ENCODE results near the gene RBM39. TPM values are rescaled to one million over a fixed set of nuclear protein-coding genes. Genes with fewer than 3 reads are reported as not detected.

Gene RBM39
- total and polyA plus RNA-seq, 7 donors: 93.0 to 171 (median 136) TPM

DNA sequence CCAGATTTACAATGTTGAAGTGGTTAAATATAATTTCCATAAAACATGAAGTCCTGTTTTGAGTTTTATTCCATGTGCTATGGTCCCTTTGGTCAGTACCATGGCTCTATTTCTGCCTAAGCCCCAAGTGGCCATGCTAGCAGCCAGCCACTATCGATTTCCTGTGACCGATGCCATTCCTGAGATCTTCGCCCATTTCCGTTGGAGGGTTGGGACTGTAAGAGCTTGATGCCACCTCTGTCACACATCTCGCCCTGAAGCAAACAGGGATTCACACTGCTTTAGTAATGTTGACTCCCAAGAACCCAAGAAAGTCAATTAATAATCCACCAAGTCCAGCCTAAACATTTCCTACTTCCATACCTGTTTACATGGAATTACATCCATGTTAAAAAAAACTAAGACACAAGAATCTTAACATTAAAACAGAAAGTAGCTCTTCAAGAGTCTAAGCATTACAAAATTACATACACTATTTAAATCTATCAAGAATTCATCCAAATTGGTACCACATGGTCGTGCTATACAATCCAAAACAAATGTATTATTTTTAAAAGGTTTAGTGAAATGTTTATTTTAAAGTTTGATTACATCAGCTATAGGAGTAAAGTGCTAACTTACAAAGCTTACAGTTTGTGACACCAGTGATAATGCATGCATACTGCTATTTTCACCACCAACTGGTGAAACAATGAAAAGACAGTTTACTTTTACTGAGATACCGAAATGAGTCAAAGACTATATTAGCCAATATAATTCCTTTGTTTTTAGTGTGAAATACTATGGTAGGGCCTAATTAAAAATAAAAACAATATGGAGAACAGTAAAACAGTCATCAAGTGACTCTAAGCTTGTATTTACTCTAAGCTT is 2.5 kb downstream of the RBM39 start:
- DNase-seq (no peak), ATAC-seq (no peak)
- Histone ChIP-seq H3K36me3 (ENCODE audit: insufficient read depth in 1 of 2, low read depth in 1 of 2) (peaks cover 8 to 64% of the 10 kb centered on the region in 2 donors), H3K9me3 (no peaks in the 10 kb centered on the region), H3K27ac (peak overlapping the region; percentile 95), H3K4me3 (peak overlapping the region; percentile 94), H3K27me3 (ENCODE audit: insufficient read depth in 3 of 3, low read length in 2 of 3) (no peaks in the 10 kb centered on the region), H3K4me1 (peaks cover 62% of the 10 kb centered on the region)
- TF ChIP-seq, protein P1, sequence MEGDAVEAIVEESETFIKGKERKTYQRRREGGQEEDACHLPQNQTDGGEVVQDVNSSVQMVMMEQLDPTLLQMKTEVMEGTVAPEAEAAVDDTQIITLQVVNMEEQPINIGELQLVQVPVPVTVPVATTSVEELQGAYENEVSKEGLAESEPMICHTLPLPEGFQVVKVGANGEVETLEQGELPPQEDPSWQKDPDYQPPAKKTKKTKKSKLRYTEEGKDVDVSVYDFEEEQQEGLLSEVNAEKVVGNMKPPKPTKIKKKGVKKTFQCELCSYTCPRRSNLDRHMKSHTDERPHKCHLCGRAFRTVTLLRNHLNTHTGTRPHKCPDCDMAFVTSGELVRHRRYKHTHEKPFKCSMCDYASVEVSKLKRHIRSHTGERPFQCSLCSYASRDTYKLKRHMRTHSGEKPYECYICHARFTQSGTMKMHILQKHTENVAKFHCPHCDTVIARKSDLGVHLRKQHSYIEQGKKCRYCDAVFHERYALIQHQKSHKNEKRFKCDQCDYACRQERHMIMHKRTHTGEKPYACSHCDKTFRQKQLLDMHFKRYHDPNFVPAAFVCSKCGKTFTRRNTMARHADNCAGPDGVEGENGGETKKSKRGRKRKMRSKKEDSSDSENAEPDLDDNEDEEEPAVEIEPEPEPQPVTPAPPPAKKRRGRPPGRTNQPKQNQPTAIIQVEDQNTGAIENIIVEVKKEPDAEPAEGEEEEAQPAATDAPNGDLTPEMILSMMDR (IDR thresholded peaks at IDR 0.05): peak; percentile 17
- 15 to 40% (median 17%) methylated on average over 7 of the region's 7 CpGs for WGBS, 3 donors
- intact Hi-C loops (cut with DNase I): loop anchor here (5.0 kb wide), 2 partner anchors 37 to 143 kb away; no protein-coding TSS in a partner anchor

DNA sequence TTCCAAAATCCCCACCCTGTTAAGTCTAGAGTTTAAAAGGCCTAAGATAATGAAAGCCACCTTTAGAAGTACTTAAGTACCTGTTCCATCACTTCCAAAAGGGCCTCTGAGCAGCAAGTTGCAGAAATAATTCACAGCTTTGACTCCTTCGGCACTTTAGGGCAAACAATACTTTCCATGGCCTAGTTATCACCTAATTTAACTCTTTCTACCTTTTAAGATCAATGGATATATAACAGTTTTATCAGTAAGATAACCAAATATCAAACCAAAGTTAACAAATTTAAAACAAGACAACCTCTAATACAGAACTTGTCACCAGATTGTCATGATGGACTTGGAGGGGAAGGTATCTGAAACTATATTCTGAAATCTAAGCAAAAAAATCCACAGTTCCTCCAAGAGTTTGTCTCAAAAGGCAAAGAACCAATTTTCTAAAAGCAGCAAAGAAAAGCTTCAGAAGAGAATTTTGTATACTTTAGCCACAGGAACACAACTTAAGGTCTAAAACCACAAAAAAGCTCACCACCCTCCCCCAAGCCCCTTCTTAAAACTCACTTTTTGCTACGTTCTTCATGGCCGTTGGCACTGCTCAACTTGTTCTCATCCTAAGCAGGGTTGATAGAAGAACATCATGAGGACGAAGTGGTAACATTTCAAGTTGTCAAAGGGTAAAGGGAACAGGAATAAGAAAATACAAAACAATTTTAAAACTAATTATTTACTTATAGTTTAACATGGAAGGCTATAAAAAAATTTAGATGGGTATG is 3.5 kb downstream of the RBM39 start:
- intact Hi-C loops (cut with DNase I): loop anchor here in 1 of 2 donors (5.0 kb wide), 1 partner anchor 36 kb away; no protein-coding TSS in a partner anchor
- TF ChIP-seq, protein P1 (IDR thresholded peaks at IDR 0.05): no peak
- 37 to 63% (median 44%) methylated on average over 4 of the region's 4 CpGs for WGBS, 3 donors
- H3K27me3 ChIP-seq (ENCODE audit: insufficient read depth in 3 of 3, low read length in 2 of 3): no peaks in the 10 kb centered on the region
- peak overlapping the region; percentile 94 for H3K4me3 ChIP-seq
- ATAC-seq (no peak), DNase-seq (no peak)
- peaks cover 69% of the 10 kb centered on the region for H3K4me1 ChIP-seq
- H3K9me3 ChIP-seq: no peaks in the 10 kb centered on the region
- H3K36me3 ChIP-seq (ENCODE audit: insufficient read depth in 1 of 2, low read depth in 1 of 2): peaks cover 11 to 73% of the 10 kb centered on the region in 2 donors
- peak overlapping the region; percentile 95 for H3K27ac ChIP-seq

DNA sequence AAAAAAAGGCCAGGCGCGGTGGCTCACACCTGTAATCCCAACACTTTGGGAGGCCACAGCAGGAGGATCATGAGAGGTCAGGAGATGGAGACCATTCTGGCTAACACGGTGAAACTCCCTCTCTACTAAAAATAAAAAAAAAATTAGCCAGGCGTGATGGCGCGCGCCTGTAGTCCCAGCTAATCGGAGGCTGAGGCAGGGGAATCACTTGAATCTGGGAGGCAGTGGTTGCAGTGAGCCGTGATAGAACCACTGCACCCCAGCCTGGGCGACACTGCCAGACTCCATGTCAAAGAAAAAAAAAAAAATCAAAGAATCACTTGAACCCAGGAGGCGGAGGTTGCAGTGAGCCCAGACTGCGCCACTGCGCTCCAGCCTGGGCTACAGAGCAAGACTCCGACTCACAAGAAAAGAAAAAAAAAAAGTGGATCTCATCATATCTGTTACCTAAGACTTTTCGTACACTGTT is 4.2 kb downstream of the RBM39 start:
- Histone ChIP-seq H3K9me3 (no peaks in the 10 kb centered on the region), H3K4me1 (peaks cover 66% of the 10 kb centered on the region), H3K4me3 (peak overlapping the region; percentile 94), H3K27ac (no peak overlapping the region), H3K27me3 (ENCODE audit: insufficient read depth in 3 of 3, low read length in 2 of 3) (no peaks in the 10 kb centered on the region), H3K36me3 (ENCODE audit: insufficient read depth in 1 of 2, low read depth in 1 of 2) (peaks cover 11 to 80% of the 10 kb centered on the region in 2 donors)
- TF ChIP-seq, protein P1 (IDR thresholded peaks at IDR 0.05): no peak
- 90 to 96% (median 95%) methylated on average over 15 of the region's 15 CpGs for WGBS, 3 donors
- ATAC-seq (no peak), DNase-seq (no peak)
- intact Hi-C loops (cut with DNase I): loop anchor here in 1 of 2 donors (5.0 kb wide), 1 partner anchor 36 kb away; no protein-coding TSS in a partner anchor

DNA sequence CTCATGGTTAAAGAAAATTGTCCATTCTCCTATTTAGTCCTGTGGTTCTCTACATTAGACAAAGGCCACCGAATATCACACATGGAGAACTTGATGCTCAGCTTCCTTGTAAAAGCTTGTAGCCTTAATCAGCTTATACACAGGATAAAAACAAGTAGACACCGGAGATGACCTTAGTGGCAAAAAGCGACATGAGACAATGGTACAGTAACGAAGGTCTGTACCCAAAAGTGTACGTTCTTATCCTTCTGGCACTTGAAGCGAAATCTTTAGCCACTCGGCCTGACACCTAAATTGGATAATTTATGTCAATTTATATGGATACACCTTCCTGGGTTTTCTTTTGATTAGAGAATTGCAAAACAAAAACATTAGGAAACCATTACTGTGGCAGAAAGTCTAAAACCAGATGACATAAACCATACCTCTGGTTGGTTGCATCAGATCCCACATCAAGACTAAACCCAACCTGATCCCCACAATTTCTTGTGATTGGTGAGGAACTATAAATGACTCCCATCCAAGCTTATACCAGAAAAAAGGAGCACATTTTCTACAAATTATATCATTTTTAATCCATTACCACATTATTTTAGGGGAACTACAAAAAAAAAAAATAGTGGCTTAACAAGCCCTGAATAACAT is 6.1 kb downstream of the RBM39 start:
- DNase-seq: no peak
- no peaks in the 10 kb centered on the region for H3K9me3 ChIP-seq

More for the DNA sequence above, 6.1 kb downstream of the RBM39 start:
- peaks cover 18 to 100% of the 10 kb centered on the region in 2 donors for H3K36me3 ChIP-seq (ENCODE audit: insufficient read depth in 1 of 2, low read depth in 1 of 2)
- peaks cover 86% of the 10 kb centered on the region for H3K4me1 ChIP-seq
- intact Hi-C loops (cut with DNase I): loop anchor here in 1 of 2 donors (5.0 kb wide), 1 partner anchor 34 kb away; no protein-coding TSS in a partner anchor
- H3K27ac ChIP-seq: no peak overlapping the region
- no peaks in the 10 kb centered on the region for H3K27me3 ChIP-seq (ENCODE audit: insufficient read depth in 3 of 3, low read length in 2 of 3)
- peak overlapping the region; percentile 29 for H3K4me3 ChIP-seq
- 28 to 42% (median 32%) methylated on average over 7 of the region's 7 CpGs for WGBS, 3 donors
- no peak for ATAC-seq
- TF ChIP-seq, protein P1 (IDR thresholded peaks at IDR 0.05): no peak
